Activated B cell treated with CpG ODN at 0.5 μM for 24 hours (primary cell): ENCODE measurements around the gene CDC42BPA. TPM values are rescaled to one million over a fixed set of nuclear protein-coding genes. Genes with fewer than 3 reads are reported as not detected.

Source experiments
- ATAC-seq: fragments of 200-7000 bp; cut with Tn5 transposase; one replicate; pipeline ENCODE4 v1.10.0; 2021; ENCODE audit warnings: low read depth, mild to moderate bottlenecking, moderate library complexity
- CTCF ChIA-PET: fragments of 350-600 bp; sonication (Branson Sonifier 250); formaldehyde crosslinking; loops from one replicate; lab custom pipeline; 2021; ENCODE audit warnings: antibody characterized with exemption; lab: Charles Lee
- POLR2A ChIA-PET: fragments of 350-600 bp; sonication (Branson Sonifier 250); formaldehyde crosslinking; loops from one replicate; lab custom pipeline; 2021; ENCODE audit warnings: antibody characterized with exemption; lab: Charles Lee
- DNase-seq: peaks from one replicate; pipeline ENCODE4 v3.0.0; 2022
- H3K27ac Mint-ChIP-seq: one replicate; pipeline ENCODE4 v1.8.0; 2020; ENCODE audit warnings: mixed read lengths
- H3K27me3 Mint-ChIP-seq: one replicate; pipeline ENCODE4 v1.8.0; 2021; ENCODE audit warnings: mixed read lengths
- H3K36me3 Mint-ChIP-seq: one replicate; pipeline ENCODE4 v1.8.0; 2021; ENCODE audit warnings: low read depth, mixed read lengths
- H3K4me1 Mint-ChIP-seq: one replicate; pipeline ENCODE4 v1.8.0; 2021; ENCODE audit warnings: mixed read lengths
- H3K4me3 Mint-ChIP-seq: one replicate; pipeline ENCODE4 v1.8.0; 2020; ENCODE audit warnings: mild to moderate bottlenecking, mixed read lengths
- H3K9me3 Mint-ChIP-seq: one replicate; pipeline ENCODE4 v1.8.0; 2020; ENCODE audit warnings: mixed read lengths
- CTCF ChIP-seq: fragments of 200-600 bp; IDR thresholded peaks from one replicate; pipeline ENCODE4 v1.8.0; 2022; ENCODE audit warnings: antibody characterized with exemption, mild to moderate bottlenecking
- intact Hi-C: fragments of 100-400 bp; cut with micrococcal nuclease; formaldehyde crosslinking; loops from one replicate; pipeline ENCODE4 v1.15.1; 2024
- total RNA-seq: library from RNA; stranded (reverse); gene quantifications from 2 replicates; pipeline ENCODE4 v1.2.3, GENCODE V29; 2022

Gene CDC42BPA
- total RNA-seq, 1 donor from 2014 or later = 0.29 TPM

- H3K9me3 Mint-ChIP-seq = no peaks in the 10 kb centered on the region
- peaks cover 9% of the 10 kb centered on the region for H3K27me3 Mint-ChIP-seq
- H3K4me1 Mint-ChIP-seq = no peaks in the 10 kb centered on the region
- no peaks in the 10 kb centered on the region for H3K36me3 Mint-ChIP-seq
- intact Hi-C loops = no loop called here
- ATAC-seq (no peak), DNase-seq (no peak)
- TF ChIP-seq CTCF = no peak
- POLR2A ChIA-PET = no interaction called here
- H3K27ac Mint-ChIP-seq = no peak overlapping the region
- CTCF ChIA-PET = no interaction called here
- no peak overlapping the region for H3K4me3 Mint-ChIP-seq
Observed at GRCh38 chr1:227049253-227049652, 269.0 kb downstream of the CDC42BPA start.

- no peaks in the 10 kb centered on the region for H3K4me1 Mint-ChIP-seq
- ChIA-PET CTCF (interaction anchor here (0.6 kb wide), 1 partner anchor 29 kb away, joined by 3 read pairs; no protein-coding TSS in a partner anchor), POLR2A (no interaction called here)
- no peak for ATAC-seq
- H3K27me3 Mint-ChIP-seq = peaks cover 9% of the 10 kb centered on the region
- no peak overlapping the region for H3K27ac Mint-ChIP-seq
- H3K9me3 Mint-ChIP-seq = no peaks in the 10 kb centered on the region
- H3K4me3 Mint-ChIP-seq = no peak overlapping the region
- intact Hi-C loops = no loop called here
- DNase-seq = no peak
- no peaks in the 10 kb centered on the region for H3K36me3 Mint-ChIP-seq
- TF ChIP-seq CTCF = no peak
Observed at GRCh38 chr1:227043755-227044154, 274.5 kb downstream of the CDC42BPA start.

GRCh38 chr1:227042292-227042691, 276.0 kb downstream of the CDC42BPA start:
- Mint-ChIP-seq H3K4me3 (no peak overlapping the region), H3K27me3 (peaks cover 12% of the 10 kb centered on the region), H3K4me1 (no peaks in the 10 kb centered on the region), H3K9me3 (peaks cover 4% of the 10 kb centered on the region), H3K27ac (no peak overlapping the region), H3K36me3 (no peaks in the 10 kb centered on the region)
- no peak for ATAC-seq
- DNase-seq = no peak
- intact Hi-C loops = no loop called here
- TF ChIP-seq CTCF = no peak
- POLR2A ChIA-PET = no interaction called here
- CTCF ChIA-PET = no interaction called here

GRCh38 chr1:227038401-227038800, 279.9 kb downstream of the CDC42BPA start:
- Mint-ChIP-seq H3K4me1 (no peaks in the 10 kb centered on the region), H3K27me3 (peaks cover 3% of the 10 kb centered on the region), H3K9me3 (peaks cover 4% of the 10 kb centered on the region), H3K4me3 (no peak overlapping the region), H3K36me3 (no peaks in the 10 kb centered on the region), H3K27ac (no peak overlapping the region)
- intact Hi-C loops = no loop called here
- ATAC-seq (no peak), DNase-seq (no peak)
- ChIA-PET CTCF (no interaction called here), POLR2A (no interaction called here)
- no peak for TF ChIP-seq CTCF

- intact Hi-C loops = no loop called here
- H3K4me3 Mint-ChIP-seq = no peak overlapping the region
Observed at GRCh38 chr1:227037121-227037520, 281.2 kb downstream of the CDC42BPA start.

More at GRCh38 chr1:227037121-227037520, 281.2 kb downstream of the CDC42BPA start:
- CTCF ChIA-PET = no interaction called here
- Mint-ChIP-seq H3K4me1 (no peaks in the 10 kb centered on the region), H3K27ac (no peak overlapping the region), H3K9me3 (peaks cover 4% of the 10 kb centered on the region), H3K27me3 (peaks cover 3% of the 10 kb centered on the region), H3K36me3 (no peaks in the 10 kb centered on the region)
- no peak for ATAC-seq
- TF ChIP-seq CTCF = no peak
- DNase-seq = no peak
- POLR2A ChIA-PET = no interaction called here
